GM19043 (cell line): ENCODE results near the gene CMTM4.
"Not testable (repeated sequence)": the region's sequence is repeated elsewhere in the genome, so short reads cannot be mapped to it uniquely, and the experiment has no call there.

Source experiments
- ATAC-seq: cut with Tn5 transposase; IDR thresholded peaks from one replicate; pipeline ENCODE4 v1.9.1; 2021; ENCODE audit warnings: low read depth; ENCODE audit not compliant: unreplicated experiment

CMTM4 gene

GRCh38 chr16:66569827-66570405, 126.6 kb downstream of the CMTM4 start:
- no peak for ATAC-seq

DNA sequence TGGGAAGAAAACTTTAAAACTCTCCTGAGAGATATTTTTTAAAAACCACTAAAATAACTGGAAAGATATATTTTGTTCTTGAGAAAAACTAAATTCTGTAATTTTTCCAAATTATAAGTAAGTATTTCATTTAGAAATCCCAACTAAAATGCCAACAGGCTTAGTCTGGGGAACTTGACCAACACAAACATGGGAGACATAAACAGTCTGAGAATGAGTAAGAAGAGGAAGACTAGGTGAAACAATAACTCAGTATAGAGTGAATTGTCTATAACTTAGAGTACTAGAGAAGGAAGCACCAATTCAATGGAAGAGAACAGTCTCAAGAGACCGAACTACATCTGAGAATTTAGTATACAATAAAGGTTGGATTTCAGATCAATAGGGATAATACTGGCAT, 127.4 kb downstream of the CMTM4 start:
- ATAC-seq: no peak

GRCh38 chr16:66568355-66568754, 128.2 kb downstream of the CMTM4 start:
- ATAC-seq: no peak

- ATAC-seq: not testable (repeated sequence)
Observed at GRCh38 chr16:66567270-66567669, 129.3 kb downstream of the CMTM4 start.

DNA sequence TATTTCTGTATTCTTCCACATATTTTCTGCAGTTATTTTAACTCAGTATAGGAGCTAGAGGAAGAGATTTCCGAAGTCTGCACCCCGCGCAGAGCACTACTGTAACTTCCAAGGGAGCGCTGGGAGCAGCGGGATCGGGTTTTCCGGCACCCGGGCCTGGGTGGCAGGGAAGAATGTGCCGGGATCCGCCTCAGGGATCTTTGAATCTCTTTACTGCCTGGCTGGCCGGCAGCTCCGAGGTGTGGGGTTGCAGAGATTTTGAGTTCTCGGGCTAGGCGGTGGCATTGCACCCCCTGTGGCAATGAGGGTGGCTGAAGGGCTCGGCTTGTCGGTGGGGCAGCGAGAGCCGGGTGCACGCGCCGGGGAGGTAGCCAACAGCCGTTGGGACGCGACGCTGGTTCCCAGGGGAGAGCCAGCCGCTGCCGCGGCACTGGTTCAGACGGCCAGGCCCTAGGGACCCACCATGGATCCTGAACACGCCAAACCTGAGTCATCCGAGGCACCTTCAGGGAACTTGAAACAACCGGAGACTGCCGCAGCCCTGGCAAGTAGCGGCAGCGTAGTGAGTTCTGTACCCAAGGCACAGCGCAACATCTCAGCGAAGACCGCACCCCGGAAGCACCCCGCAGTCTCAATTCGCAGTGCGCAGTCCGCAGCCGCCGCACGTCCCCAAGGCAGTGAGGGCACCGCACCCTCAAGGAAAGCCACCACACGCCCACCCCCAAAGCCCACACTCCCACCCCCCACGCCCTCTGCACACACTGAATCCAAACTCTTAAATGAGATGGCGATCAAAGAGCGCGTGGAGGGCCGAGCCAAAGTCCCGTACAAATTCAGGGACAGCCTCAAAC, 130.3 kb downstream of the CMTM4 start, which contains the start of gene CMTM1:
CMTM1 (plus strand) TSS at position 389 of the 851 bp plus-strand sequence; CDS start at position 464, 75 bp downstream.
- ATAC-seq: no peak
